ENCODE results near the gene MMP13.

- TF ChIP-seq CTCF (IDR thresholded peaks at IDR 0.05) (no peak), POLR2A (IDR thresholded peaks at IDR 0.05) (no peak)
Observed at GRCh38 chr11:102929166-102929565, 26.4 kb downstream of the MMP13 start.

Measured in esophagus squamous epithelium (tissue), 4 donors.